NCI-H1694 (cell line): ENCODE results near the gene PTPN5.
"Not testable (repeated sequence)": the region's sequence is repeated elsewhere in the genome, so short reads cannot be mapped to it uniquely, and the experiment has no call there.

Experiments used
- DNase-seq: peaks from one replicate; lab custom pipeline; 2025; lab: John Stamatoyannopoulos, UW

The PTPN5 gene

DNA sequence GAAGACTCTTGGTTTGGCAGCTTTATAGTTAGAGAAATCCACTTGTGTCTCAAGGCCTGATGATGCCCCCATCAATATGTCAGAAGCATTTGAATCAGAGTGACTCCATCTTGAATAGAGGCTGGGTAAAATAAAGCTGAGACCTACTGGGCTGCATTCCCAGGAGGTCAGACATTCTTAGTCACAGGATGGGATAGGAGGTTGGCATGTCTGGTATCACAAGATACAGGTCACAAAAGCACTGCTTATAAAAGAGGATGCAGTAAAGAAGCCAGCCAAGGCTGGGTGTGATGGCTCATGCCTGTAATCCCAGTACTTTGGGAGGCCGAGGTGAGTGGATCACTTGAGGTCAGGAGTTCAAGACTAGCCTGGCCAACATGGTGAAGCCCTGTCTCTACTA lies 109.6 kb downstream of the PTPN5 start:
- not testable (repeated sequence) for DNase-seq
